K562 (cell line): Measurements from ENCODE around the gene DLGAP3. TPM values are rescaled to one million over a fixed set of nuclear protein-coding genes. Genes with fewer than 3 reads are reported as not detected.
"Not testable (repeated sequence)": the region's sequence is repeated elsewhere in the genome, so short reads cannot be mapped to it uniquely, and the experiment has no call there.

ENCODE experiments used
- ATAC-seq: fragments of 200-7000 bp; cut with Tn5 transposase; 3 replicates; pipeline ENCODE4 v1.9.1; 2020; ENCODE audit warnings: moderate library complexity
- BruUV-seq: library from RNA; stranded (reverse); fragments of 400-500 nt; replicated peaks from 2 replicates; lab custom pipeline; 2021; lab: Mats Ljungman, UMichigan
- CTCF ChIA-PET: fragments of 300-600 bp; formaldehyde crosslinking; extraction: SDS; loops from one replicate; lab custom pipeline; 2021; ENCODE audit warnings: low intra/inter-chr PET ratio; lab: Yijun Ruan, JAX
- POLR2A ChIA-PET: fragments of 300-600, 350-650 bp; sonication (Branson Sonifier 250); formaldehyde crosslinking; extraction: SDS; loops from one replicate; lab custom pipeline; 2021; ENCODE audit warnings: antibody characterized with exemption, inconsistent platforms; lab: Yijun Ruan, JAX
- DNase-seq, 4 experiments: peaks; one replicate each; pipeline versions ENCODE4 v3.0.0 to v3.0.0-alpha.2; 2011 to 2018; ENCODE audit warnings: low spot score in 3 of 4, mixed read lengths in 3 of 4; ENCODE audit errors: extremely low read depth in 1 of 4
- FAIRE-seq: peaks from 2 replicates; lab custom pipeline; 2011; peaks lifted over from hg19 to GRCh38; lab: Jason Lieb, UNC
- H2AFZ ChIP-seq: 2 replicates; pipeline ENCODE4 v1.6.0; 2011; ENCODE audit warnings: low read depth, low read length, control low read depth, inconsistent platforms
- H3K27ac ChIP-seq: fragments of 200-600 bp; 3 replicates; pipeline ENCODE4 v1.8.0; 2011; ENCODE audit warnings: low read depth, mild to moderate bottlenecking, control low read depth, inconsistent platforms, low read length, moderate library complexity, mixed read lengths; ENCODE audit errors: extremely low read depth
- H3K27me3 ChIP-seq, 2 experiments: fragments of 300-600 bp in 1 of 2; 2 replicates in 1 of 2; 3 replicates in 1 of 2; pipeline versions ENCODE4 v1.6.0 to v1.8.0; 2011; ENCODE audit warnings: inconsistent platforms in 2 of 2, low read length in 2 of 2, mild to moderate bottlenecking in 1 of 2, mixed read lengths in 1 of 2, moderate library complexity in 1 of 2; ENCODE audit not compliant: control insufficient read depth in 2 of 2, insufficient read depth in 2 of 2
- H3K36me3 ChIP-seq: fragments of 300-600 bp; 3 replicates; pipeline ENCODE4 v1.8.0; 2011; ENCODE audit warnings: mild to moderate bottlenecking, low read length, inconsistent platforms; ENCODE audit not compliant: control insufficient read depth, insufficient read depth
- H3K4me1 ChIP-seq, 2 experiments: fragments of 200-600 bp in 1 of 2; replicated peaks in 1 of 2; 2 replicates in 1 of 2; 3 replicates in 1 of 2; pipeline versions ENCODE4 v1.5.1 to v1.8.0; 2011; ENCODE audit warnings: inconsistent platforms in 2 of 2, low read length in 2 of 2, mild to moderate bottlenecking in 1 of 2, mixed read lengths in 1 of 2, moderate library complexity in 1 of 2; ENCODE audit not compliant: control insufficient read depth in 2 of 2, insufficient read depth in 2 of 2
- H3K4me2 ChIP-seq: 2 replicates; pipeline ENCODE4 v1.6.1; 2011; ENCODE audit warnings: low read length, control low read depth, inconsistent platforms, mixed read lengths; ENCODE audit not compliant: insufficient read depth
- H3K4me3 ChIP-seq: fragments of 200-600 bp; sonication (generic), shearing (Covaris generic); 2 replicates; pipeline ENCODE4 v1.5.1; 2016; ENCODE audit warnings: control low read depth, inconsistent platforms
- H3K79me2 ChIP-seq: fragments of 200-600 bp; 3 replicates; pipeline ENCODE4 v1.8.0; 2011; ENCODE audit warnings: low read length, inconsistent platforms; ENCODE audit not compliant: control insufficient read depth, insufficient read depth
- H3K9ac ChIP-seq, 2 experiments: 2 replicates each; pipeline versions ENCODE4 v1.6.0 to v1.6.1; 2011; ENCODE audit warnings: low read depth in 2 of 2, low read length in 2 of 2, control low read depth in 1 of 2, inconsistent platforms in 1 of 2, mild to moderate bottlenecking in 1 of 2, mixed read lengths in 1 of 2; ENCODE audit not compliant: insufficient read depth in 1 of 2
- H3K9me1 ChIP-seq: one replicate; pipeline ENCODE4 v1.6.0; 2011; ENCODE audit warnings: inconsistent platforms, mild to moderate bottlenecking, low read length, moderate library complexity; ENCODE audit not compliant: control insufficient read depth, insufficient read depth
- H3K9me3 ChIP-seq: replicated peaks from 2 replicates; pipeline ENCODE4 v1.5.1; 2011; ENCODE audit warnings: low read depth, low read length, inconsistent platforms; ENCODE audit not compliant: control insufficient read depth, insufficient read depth
- H4K20me1 ChIP-seq: replicated peaks from 2 replicates; pipeline ENCODE4 v1.6.1; 2011; ENCODE audit warnings: low read length, inconsistent platforms, mixed read lengths; ENCODE audit not compliant: control insufficient read depth, insufficient read depth
- WGBS: fragments of 100-300 bp; shearing (Covaris generic); methylation state at CpG from one replicate; pipeline ENCODE4 v1.1.6; 2016; ENCODE audit warnings: low coverage, mixed read lengths; ENCODE audit not compliant: insufficient coverage; ENCODE audit errors: missing lambda C conversion rate; 5-methylcytosine and 5-hydroxymethylcytosine counted together
- in situ Hi-C: fragments of 300-500 bp; cut with MboI; formaldehyde crosslinking; loops from 4 replicates; pipeline ENCODE4 v1.15.0; 2018; ENCODE audit warnings: inconsistent platforms, mixed read lengths
- intact Hi-C: fragments of 100-400 bp; cut with micrococcal nuclease; formaldehyde crosslinking; loops from 2 replicates; pipeline ENCODE4 v1.14.2; 2022
- polyA plus RNA-seq, 8 experiments: library from polyadenylated mRNA; depleted of rRNA in 4 of 8; stranded (reverse) in 5 of 8; unstranded in 3 of 8; fragments of >200 nt; fragmentation: Nextera tagmentation in 2 of 8; fragmentation: Illumina TruSeq in 1 of 8; extraction: Ambion mirVana in 2 of 8; extraction: Trizol in 1 of 8; gene quantifications; 2 replicates each; pipeline versions ENCODE4 v1.2.1 to v1.2.3, GENCODE V29; 2011 to 2014; ENCODE audit warnings: inconsistent platforms in 1 of 8, missing spikeins in 1 of 8
- total RNA-seq, 7 experiments: library from RNA; depleted of rRNA in 6 of 7; stranded (reverse); fragments of >200 nt in 6 of 7; fragmentation: Illumina TruSeq in 2 of 7; extraction: Trizol in 2 of 7; gene quantifications; 2 replicates each; pipeline versions ENCODE4 v1.2.1 to v1.2.3, GENCODE V29; 2011 to 2021; ENCODE audit warnings: low replicate concordance in 1 of 7

DLGAP3 gene
- total and polyA plus RNA-seq, 9 of the 15 experiments (the other 6 are each of a cell fraction or from before 2014, with no cell fraction given) = 0.01 to 0.16 (median 0.07) TPM; not detected in 6

GRCh38 chr1:34968297-34968696 lies 38.8 kb upstream of the DLGAP3 start:
- H4K20me1 ChIP-seq, FAIRE-seq, BruUV-seq, H3K9me1 ChIP-seq, in situ Hi-C loops, H3K4me2 ChIP-seq, H3K27ac ChIP-seq, ATAC-seq, CTCF ChIA-PET, H2AFZ ChIP-seq, H3K79me2 ChIP-seq, H3K4me1 ChIP-seq, H3K36me3 ChIP-seq, intact Hi-C loops, H3K4me3 ChIP-seq, H3K9ac ChIP-seq, H3K9me3 ChIP-seq, DNase-seq: not testable (repeated sequence)
- peaks cover 2 to 17% of the 10 kb centered on the region in 2 experiments; a peak in 1 of 5 replicates for H3K27me3 ChIP-seq
- POLR2A ChIA-PET = interaction anchor here (0.6 kb wide), 1 partner anchor 8 kb away, joined by 3 read pairs; no protein-coding TSS in a partner anchor
- WGBS = 5% methylated on average over 2 of the region's 3 CpGs

GRCh38 chr1:34967672-34968071 lies 38.2 kb upstream of the DLGAP3 start:
- H3K4me2 ChIP-seq, DNase-seq, FAIRE-seq, in situ Hi-C loops, H3K36me3 ChIP-seq, H3K27ac ChIP-seq, BruUV-seq, intact Hi-C loops, H4K20me1 ChIP-seq, H3K4me1 ChIP-seq, CTCF ChIA-PET, ATAC-seq, H3K4me3 ChIP-seq, H3K9me3 ChIP-seq, H3K79me2 ChIP-seq, H3K9me1 ChIP-seq, H2AFZ ChIP-seq, H3K9ac ChIP-seq: not testable (repeated sequence)
- 55% methylated on average over 6 of the region's 36 CpGs for WGBS
- peaks cover 4 to 12% of the 10 kb centered on the region in 2 experiments; a peak in 2 of 5 replicates for H3K27me3 ChIP-seq
- POLR2A ChIA-PET = interaction anchor here (0.6 kb wide), 1 partner anchor 8 kb away, joined by 3 read pairs; no protein-coding TSS in a partner anchor
